Measurements from ENCODE around the gene HOXB6.

DNA sequence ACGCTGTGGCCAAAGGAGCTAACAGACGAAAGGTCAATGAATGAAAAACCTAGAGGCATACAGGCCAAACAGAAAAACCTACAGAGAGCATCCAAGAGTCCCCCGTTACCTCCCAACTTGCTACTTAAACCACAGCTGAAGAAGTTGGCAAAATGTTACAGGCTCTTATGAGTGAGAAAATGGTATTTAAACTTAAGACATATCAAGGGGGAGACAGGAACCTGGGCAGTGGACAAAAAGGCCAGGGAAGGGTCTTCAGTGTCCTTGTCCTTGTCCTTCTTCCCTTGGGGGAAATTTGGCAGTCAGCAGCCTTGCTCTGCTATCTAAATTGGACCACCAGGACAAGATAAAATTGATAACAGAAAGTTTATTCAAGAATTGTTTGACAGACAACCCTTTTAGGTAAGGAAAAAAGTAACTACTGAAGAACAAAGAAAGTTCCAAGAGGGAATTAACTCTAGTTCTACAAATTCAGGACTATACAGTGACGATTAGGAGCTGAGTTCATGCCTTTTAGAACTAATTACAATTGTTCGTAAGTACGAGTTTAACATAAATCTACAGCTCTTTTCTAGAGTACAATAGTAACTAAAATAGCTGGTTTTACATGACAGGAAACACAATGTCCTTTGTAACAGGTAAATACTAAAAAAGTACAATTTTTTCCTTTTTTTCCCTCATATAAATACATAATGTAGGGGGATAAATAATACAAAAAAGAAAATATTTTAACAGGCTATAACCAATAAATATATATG lies 56.1 kb downstream of the HOXB6 start:
- TF ChIP-seq CTCF (IDR thresholded peaks at IDR 0.05) (no peak), EP300 (IDR thresholded peaks at IDR 0.05) (no peak), POLR2A (IDR thresholded peaks at IDR 0.05) (no peak)
